Mesenchymal stem cell (in vitro differentiated cells and primary cell): ENCODE data around the gene PARM1.

ENCODE experiments used
- DNase-seq: peaks from one replicate; pipeline ENCODE4 v3.0.0-alpha.2; 2013
- H2AFZ ChIP-seq: one replicate; pipeline ENCODE4 v1.6.1; 2013; ENCODE audit warnings: low read depth, mild to moderate bottlenecking, control low read depth, inconsistent platforms, low read length, moderate library complexity
- H2AK5ac ChIP-seq: 2 replicates; pipeline ENCODE4 v1.6.1; 2013; ENCODE audit warnings: low read length, moderate library complexity, mild to moderate bottlenecking, inconsistent platforms; ENCODE audit not compliant: severe bottlenecking
- H2BK120ac ChIP-seq: one replicate; pipeline ENCODE4 v1.6.1; 2013; ENCODE audit warnings: low read depth, mild to moderate bottlenecking, inconsistent platforms, low read length, moderate library complexity
- H2BK12ac ChIP-seq, 2 experiments: one replicate each; pipeline ENCODE4 v1.6.1; 2013; ENCODE audit warnings: inconsistent platforms in 2 of 2, low read length in 2 of 2, mild to moderate bottlenecking in 2 of 2, moderate library complexity in 2 of 2, control low read depth in 1 of 2
- H2BK15ac ChIP-seq: one replicate; pipeline ENCODE4 v1.6.1; 2013; ENCODE audit warnings: mild to moderate bottlenecking, low read depth, inconsistent platforms; ENCODE audit not compliant: poor library complexity, severe bottlenecking
- H2BK5ac ChIP-seq: 2 replicates; pipeline ENCODE4 v1.6.1; 2013; ENCODE audit warnings: low read depth, mild to moderate bottlenecking, low read length, control low read depth, inconsistent platforms; ENCODE audit not compliant: poor library complexity, severe bottlenecking
- H3K14ac ChIP-seq, 2 experiments: one replicate each; pipeline ENCODE4 v1.6.1; 2013; ENCODE audit warnings: inconsistent platforms in 2 of 2, low read length in 2 of 2, control low read depth in 1 of 2, mild to moderate bottlenecking in 1 of 2, moderate library complexity in 1 of 2
- H3K18ac ChIP-seq, 2 experiments: one replicate each; pipeline ENCODE4 v1.6.1; 2013; ENCODE audit warnings: inconsistent platforms in 2 of 2, low read length in 2 of 2, control low read depth in 1 of 2, low read depth in 1 of 2, mild to moderate bottlenecking in 1 of 2
- H3K23ac ChIP-seq, 2 experiments: one replicate each; pipeline ENCODE4 v1.6.1; 2013; ENCODE audit warnings: inconsistent platforms in 2 of 2, low read length in 2 of 2, mild to moderate bottlenecking in 2 of 2, moderate library complexity in 2 of 2, control low read depth in 1 of 2
- H3K27ac ChIP-seq: 2 replicates; pipeline ENCODE4 v1.5.1; 2013; ENCODE audit warnings: mild to moderate bottlenecking, moderate library complexity, low read length, control low read depth, inconsistent platforms; ENCODE audit not compliant: poor library complexity, severe bottlenecking
- H3K27me3 ChIP-seq, 2 experiments: 2 replicates each; pipeline versions ENCODE4 v1.6.1 to v1.7.0; 2013; ENCODE audit warnings: low read length in 2 of 2, mild to moderate bottlenecking in 2 of 2, moderate library complexity in 2 of 2, control low read depth in 1 of 2, inconsistent platforms in 1 of 2; ENCODE audit not compliant: control insufficient read depth in 1 of 2, insufficient read depth in 1 of 2
- H3K36me3 ChIP-seq, 2 experiments: 2 replicates each; pipeline versions ENCODE4 v1.6.1 to v1.7.0; 2013; ENCODE audit warnings: low read length in 2 of 2, control low read depth in 1 of 2, inconsistent platforms in 1 of 2, low read depth in 1 of 2, mild to moderate bottlenecking in 1 of 2; ENCODE audit not compliant: insufficient read depth in 2 of 2, control insufficient read depth in 1 of 2
- H3K4ac ChIP-seq, 2 experiments: one replicate each; pipeline ENCODE4 v1.6.1; 2013; ENCODE audit warnings: inconsistent platforms in 2 of 2, low read length in 2 of 2, mild to moderate bottlenecking in 2 of 2, moderate library complexity in 2 of 2, control low read depth in 1 of 2, low read depth in 1 of 2
- H3K4me1 ChIP-seq: 2 replicates; pipeline ENCODE4 v1.6.1; 2013; ENCODE audit warnings: low read depth, low read length, control low read depth; ENCODE audit not compliant: control insufficient read depth, insufficient read depth
- H3K4me2 ChIP-seq: 2 replicates; pipeline ENCODE4 v1.6.1; 2013; ENCODE audit warnings: low read length, mild to moderate bottlenecking, inconsistent platforms; ENCODE audit not compliant: poor library complexity, severe bottlenecking
- H3K4me3 ChIP-seq, 2 experiments: 2 replicates each; pipeline versions ENCODE4 v1.5.1 to v1.7.0; 2013; ENCODE audit warnings: low read length in 2 of 2, mild to moderate bottlenecking in 2 of 2, control low read depth in 1 of 2, low read depth in 1 of 2; ENCODE audit not compliant: insufficient read depth in 1 of 2
- H3K79me1 ChIP-seq: replicated peaks from 2 replicates; pipeline ENCODE4 v1.6.1; 2013; ENCODE audit warnings: mild to moderate bottlenecking, control low read depth, low read length, inconsistent platforms; ENCODE audit not compliant: poor library complexity, severe bottlenecking
- H3K9ac ChIP-seq: 2 replicates; pipeline ENCODE4 v1.7.0; 2013; ENCODE audit warnings: mild to moderate bottlenecking, low read length, moderate library complexity
- H3K9me3 ChIP-seq: 2 replicates; pipeline ENCODE4 v1.7.0; 2013; ENCODE audit warnings: mild to moderate bottlenecking, low read length; ENCODE audit not compliant: control insufficient read depth
- H4K8ac ChIP-seq: one replicate; pipeline ENCODE4 v1.6.1; 2013; ENCODE audit warnings: inconsistent platforms, mild to moderate bottlenecking, low read length, moderate library complexity
- H4K91ac ChIP-seq: one replicate; pipeline ENCODE4 v1.6.1; 2013; ENCODE audit warnings: mild to moderate bottlenecking, low read length, inconsistent platforms
- WGBS: methylation state at CpG from one replicate; pipeline ENCODE4 v1.1.7; 2013; ENCODE audit warnings: mixed read lengths; 5-methylcytosine and 5-hydroxymethylcytosine counted together

PARM1 gene

DNA sequence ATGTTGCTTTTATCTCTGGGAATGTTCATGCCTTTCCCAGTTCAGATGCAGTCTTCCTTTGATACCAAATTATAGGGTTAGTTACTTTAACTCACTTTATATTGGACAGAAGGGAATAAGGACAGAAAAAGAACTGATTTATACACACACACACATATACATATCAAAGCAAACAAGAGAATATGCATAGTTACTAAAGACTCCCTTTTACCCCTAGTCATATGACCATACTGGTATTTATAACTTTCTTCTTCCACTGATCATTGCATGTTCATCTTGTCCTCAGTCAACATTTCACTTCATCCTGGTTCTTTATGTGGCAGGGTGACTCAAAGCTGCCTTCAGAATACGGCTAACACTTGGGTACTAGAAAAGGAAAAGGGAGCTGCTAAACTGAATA is 120.4 kb downstream of the PARM1 start:
- H3K36me3 ChIP-seq: no peaks in the 10 kb centered on the region
- H2AK5ac ChIP-seq: no peak overlapping the region
- no peak overlapping the region for H2BK120ac ChIP-seq
- no peak overlapping the region for H3K4me2 ChIP-seq
- no peak overlapping the region for H3K9ac ChIP-seq
- no peak overlapping the region for H2BK5ac ChIP-seq
- H3K4me1 ChIP-seq: no peaks in the 10 kb centered on the region
- 100% methylated on average over 1 of the region's 1 CpG for WGBS
- no peak overlapping the region for H2AFZ ChIP-seq
- no peak overlapping the region for H3K23ac ChIP-seq
- no peak overlapping the region for H3K4me3 ChIP-seq
- no peak overlapping the region for H2BK15ac ChIP-seq
- H3K27me3 ChIP-seq: no peaks in the 10 kb centered on the region
- H4K8ac ChIP-seq: no peak overlapping the region
- no peak overlapping the region for H3K4ac ChIP-seq
- no peak overlapping the region for H4K91ac ChIP-seq
- no peaks in the 10 kb centered on the region for H3K9me3 ChIP-seq
- DNase-seq: no peak
- no peak overlapping the region for H2BK12ac ChIP-seq
- H3K27ac ChIP-seq: no peak overlapping the region
- no peak overlapping the region for H3K18ac ChIP-seq
- H3K14ac ChIP-seq: no peak overlapping the region
- H3K79me1 ChIP-seq: no peaks in the 10 kb centered on the region

DNA sequence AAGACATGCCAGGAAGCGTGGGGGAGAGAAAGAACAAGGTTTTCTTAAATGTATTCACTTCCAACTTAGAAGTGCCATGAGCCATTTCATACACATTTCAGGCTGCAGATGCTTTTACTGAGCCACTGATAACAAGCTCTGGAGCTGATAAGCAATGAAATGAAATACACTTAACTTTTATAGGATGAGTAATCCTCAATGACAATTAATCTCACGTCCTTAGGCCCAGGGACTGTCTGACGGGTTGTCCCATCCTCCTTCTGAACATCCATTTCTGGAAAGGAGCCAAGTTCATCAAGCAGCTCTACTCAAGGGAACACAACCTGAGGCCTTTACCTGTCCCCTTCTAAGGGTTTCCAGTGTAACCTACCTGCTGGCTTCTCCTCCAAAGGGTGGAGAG is 121.2 kb downstream of the PARM1 start:
- WGBS: 79% methylated on average over 2 of the region's 3 CpGs

DNA sequence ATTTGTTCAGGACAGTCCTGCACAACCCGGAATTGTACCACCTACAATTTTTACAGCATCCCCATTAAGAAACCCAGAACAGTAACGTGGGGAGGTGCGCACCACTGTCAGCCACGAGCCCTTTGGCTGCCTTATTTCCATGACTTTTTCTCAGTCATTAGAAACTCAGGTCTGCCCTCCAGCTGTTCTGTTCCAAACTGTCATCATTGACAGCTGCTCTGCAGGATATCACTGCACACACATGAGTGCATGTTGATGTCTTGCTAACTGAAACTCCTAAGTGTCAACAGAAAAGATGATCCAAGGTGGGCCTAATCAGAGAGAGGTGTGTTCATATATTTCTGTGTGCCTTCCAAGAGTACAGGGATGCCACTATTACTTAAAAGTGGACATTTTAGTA is 123.4 kb downstream of the PARM1 start:
- Histone ChIP-seq H3K4ac (no peak overlapping the region), H2BK12ac (no peak overlapping the region), H3K4me2 (no peak overlapping the region), H2AFZ (no peak overlapping the region), H2BK5ac (no peak overlapping the region), H2AK5ac (no peak overlapping the region), H3K27me3 (no peaks in the 10 kb centered on the region), H3K9ac (no peak overlapping the region), H3K79me1 (no peaks in the 10 kb centered on the region), H2BK120ac (no peak overlapping the region), H3K27ac (no peak overlapping the region), H3K4me3 (no peak overlapping the region), H3K4me1 (no peaks in the 10 kb centered on the region), H3K18ac (no peak overlapping the region), H3K9me3 (no peaks in the 10 kb centered on the region), H3K23ac (no peak overlapping the region), H4K8ac (no peak overlapping the region), H3K36me3 (no peaks in the 10 kb centered on the region), H4K91ac (no peak overlapping the region), H2BK15ac (no peak overlapping the region), H3K14ac (no peak overlapping the region)
- 74% methylated on average over 4 of the region's 4 CpGs for WGBS
- DNase-seq: no peak

More for the DNA sequence above, 121.2 kb downstream of the PARM1 start:
- Histone ChIP-seq H3K4me1 (no peaks in the 10 kb centered on the region), H3K36me3 (no peaks in the 10 kb centered on the region), H3K4ac (no peak overlapping the region), H3K9me3 (no peaks in the 10 kb centered on the region), H4K8ac (no peak overlapping the region), H4K91ac (no peak overlapping the region), H3K27ac (no peak overlapping the region), H3K4me2 (no peak overlapping the region), H3K27me3 (no peaks in the 10 kb centered on the region), H3K18ac (no peak overlapping the region), H2BK120ac (no peak overlapping the region), H3K9ac (no peak overlapping the region), H2BK15ac (no peak overlapping the region), H3K4me3 (no peak overlapping the region), H2AFZ (no peak overlapping the region), H3K23ac (no peak overlapping the region), H2BK5ac (no peak overlapping the region), H2AK5ac (no peak overlapping the region), H3K79me1 (no peaks in the 10 kb centered on the region), H3K14ac (no peak overlapping the region), H2BK12ac (no peak overlapping the region)
- no peak for DNase-seq

DNA sequence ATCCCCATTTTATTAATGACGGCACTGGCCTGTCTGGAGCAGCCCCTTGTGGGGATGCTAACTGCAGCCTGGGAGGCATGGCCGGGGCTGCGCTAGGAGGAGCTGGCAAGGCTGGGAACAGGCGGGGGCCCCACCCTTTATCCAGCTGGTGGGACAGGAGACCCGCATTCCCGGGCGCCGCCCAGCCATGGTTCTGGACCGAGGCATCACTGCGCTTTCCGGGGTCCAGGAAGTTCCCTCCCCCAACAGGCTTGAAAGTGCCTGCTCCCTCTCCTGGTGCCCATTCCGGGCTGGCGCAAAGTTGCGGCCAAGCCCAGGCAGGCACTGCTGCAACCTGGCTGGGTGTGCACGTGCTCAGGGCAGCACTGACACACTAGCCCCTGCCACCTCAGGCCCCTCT is 124.5 kb downstream of the PARM1 start:
- H3K27ac ChIP-seq: no peak overlapping the region

More for the DNA sequence above, 124.5 kb downstream of the PARM1 start:
- H3K4ac ChIP-seq: no peak overlapping the region
- H2AK5ac ChIP-seq: no peak overlapping the region
- no peak overlapping the region for H3K23ac ChIP-seq
- H3K4me3 ChIP-seq: peak overlapping the region in 1 of 2 experiments; percentile 22
- peak overlapping the region in 1 of 2 experiments; percentile 34 for H2BK12ac ChIP-seq
- peak overlapping the region; percentile 61 for H4K91ac ChIP-seq
- no peaks in the 10 kb centered on the region for H3K79me1 ChIP-seq
- no peak overlapping the region for H3K18ac ChIP-seq
- no peak for DNase-seq
- no peaks in the 10 kb centered on the region for H3K4me1 ChIP-seq
- no peak overlapping the region for H3K4me2 ChIP-seq
- no peak overlapping the region for H3K9ac ChIP-seq
- no peaks in the 10 kb centered on the region for H3K9me3 ChIP-seq
- no peak overlapping the region for H2BK5ac ChIP-seq
- H2BK120ac ChIP-seq: no peak overlapping the region
- no peak overlapping the region for H3K14ac ChIP-seq
- no peaks in the 10 kb centered on the region for H3K36me3 ChIP-seq
- no peak overlapping the region for H2AFZ ChIP-seq
- WGBS: 92% methylated on average over 15 of the region's 15 CpGs
- no peaks in the 10 kb centered on the region for H3K27me3 ChIP-seq
- no peak overlapping the region for H2BK15ac ChIP-seq
- peak overlapping the region; percentile 54 for H4K8ac ChIP-seq
